ENCODE results near the gene PRRT4.

The PRRT4 gene

DNA sequence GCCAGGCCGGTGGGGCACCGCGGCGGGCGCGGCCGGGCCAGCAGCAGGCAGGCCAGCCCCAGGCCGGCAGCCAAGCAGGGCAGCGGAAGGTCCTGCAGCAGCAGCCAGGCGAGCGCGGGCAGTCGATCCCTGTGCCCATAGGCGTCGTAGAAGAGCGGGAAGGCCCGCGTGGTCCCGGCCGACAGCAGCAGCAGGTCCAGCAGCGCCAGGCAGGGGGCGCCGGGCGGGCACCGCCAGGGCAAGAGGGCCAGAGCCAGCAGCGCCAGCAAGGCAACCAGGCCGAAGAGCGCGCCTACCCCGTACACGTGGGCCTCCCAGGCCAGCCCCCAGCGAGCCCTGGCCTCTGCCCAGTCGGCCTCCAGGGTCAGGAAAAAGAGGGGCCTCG lies 9.3 kb downstream of the PRRT4 start:
- Mint-ChIP-seq H3K9me3 (no peaks in the 10 kb centered on the region), H3K4me3 (no peak overlapping the region), H3K4me1 (peaks cover 22% of the 10 kb centered on the region), H3K36me3 (ENCODE audit: low read depth) (no peaks in the 10 kb centered on the region), H3K27ac (no peak overlapping the region), H3K27me3 (ENCODE audit: low read depth) (peaks cover 19% of the 10 kb centered on the region)
- TF ChIP-seq, protein P1, sequence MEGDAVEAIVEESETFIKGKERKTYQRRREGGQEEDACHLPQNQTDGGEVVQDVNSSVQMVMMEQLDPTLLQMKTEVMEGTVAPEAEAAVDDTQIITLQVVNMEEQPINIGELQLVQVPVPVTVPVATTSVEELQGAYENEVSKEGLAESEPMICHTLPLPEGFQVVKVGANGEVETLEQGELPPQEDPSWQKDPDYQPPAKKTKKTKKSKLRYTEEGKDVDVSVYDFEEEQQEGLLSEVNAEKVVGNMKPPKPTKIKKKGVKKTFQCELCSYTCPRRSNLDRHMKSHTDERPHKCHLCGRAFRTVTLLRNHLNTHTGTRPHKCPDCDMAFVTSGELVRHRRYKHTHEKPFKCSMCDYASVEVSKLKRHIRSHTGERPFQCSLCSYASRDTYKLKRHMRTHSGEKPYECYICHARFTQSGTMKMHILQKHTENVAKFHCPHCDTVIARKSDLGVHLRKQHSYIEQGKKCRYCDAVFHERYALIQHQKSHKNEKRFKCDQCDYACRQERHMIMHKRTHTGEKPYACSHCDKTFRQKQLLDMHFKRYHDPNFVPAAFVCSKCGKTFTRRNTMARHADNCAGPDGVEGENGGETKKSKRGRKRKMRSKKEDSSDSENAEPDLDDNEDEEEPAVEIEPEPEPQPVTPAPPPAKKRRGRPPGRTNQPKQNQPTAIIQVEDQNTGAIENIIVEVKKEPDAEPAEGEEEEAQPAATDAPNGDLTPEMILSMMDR (IDR thresholded peaks at IDR 0.05; ENCODE audit: unreplicated experiment in 3 of 3), result no peak

DNA sequence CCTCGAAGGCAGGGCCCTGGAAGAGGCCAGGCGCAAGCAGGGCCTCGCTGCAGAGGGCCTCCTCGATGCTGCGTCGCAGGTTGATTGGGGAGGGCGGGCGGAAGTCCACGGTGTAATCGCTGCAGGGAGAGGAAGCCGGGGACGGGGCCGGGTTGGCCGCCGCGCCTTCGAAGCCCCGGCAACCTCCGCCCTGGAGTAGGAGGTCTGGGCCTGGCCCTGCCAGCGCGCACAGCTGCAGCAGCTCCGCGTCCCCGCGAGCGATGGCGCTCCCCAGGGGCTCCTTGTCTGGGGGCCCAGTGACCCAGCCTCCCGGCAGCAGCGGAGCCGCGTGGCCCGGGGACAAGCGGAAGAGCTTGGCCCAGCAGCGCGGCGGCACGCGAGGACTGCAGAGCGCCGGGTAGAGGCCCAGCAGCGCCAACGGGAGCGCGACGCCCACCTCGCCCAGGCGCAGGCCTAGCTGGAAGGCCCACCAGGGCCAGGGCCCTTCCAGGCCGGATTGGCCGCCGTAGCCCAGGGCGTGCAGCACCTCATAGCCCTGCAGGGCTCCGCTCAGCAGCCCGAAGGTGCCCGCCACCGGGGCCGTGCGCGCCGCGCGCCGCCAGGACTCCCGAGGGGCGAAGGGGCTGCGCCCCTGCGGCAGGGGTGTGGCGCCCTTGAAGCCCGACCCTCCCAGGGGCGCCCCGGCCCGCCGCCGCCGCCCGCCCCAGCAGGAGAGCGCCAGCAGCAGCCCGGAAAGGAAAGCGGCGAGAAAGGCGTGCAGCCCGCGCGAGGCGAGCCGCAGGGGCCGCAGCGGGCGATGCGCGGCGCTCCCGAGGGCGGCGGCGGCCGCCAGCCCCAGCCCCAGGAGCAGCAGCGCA lies 10.0 kb downstream of the PRRT4 start:
- TF ChIP-seq, protein P1 (IDR thresholded peaks at IDR 0.05; ENCODE audit: unreplicated experiment in 3 of 3), result no peak
- H3K9me3 Mint-ChIP-seq, result no peaks in the 10 kb centered on the region
- no peaks in the 10 kb centered on the region for H3K36me3 Mint-ChIP-seq (ENCODE audit: low read depth)
- H3K27ac Mint-ChIP-seq, result no peak overlapping the region
- H3K4me1 Mint-ChIP-seq, result peaks cover 18% of the 10 kb centered on the region
- no peak overlapping the region for H3K4me3 Mint-ChIP-seq
- peaks cover 15% of the 10 kb centered on the region for H3K27me3 Mint-ChIP-seq (ENCODE audit: low read depth)

DNA sequence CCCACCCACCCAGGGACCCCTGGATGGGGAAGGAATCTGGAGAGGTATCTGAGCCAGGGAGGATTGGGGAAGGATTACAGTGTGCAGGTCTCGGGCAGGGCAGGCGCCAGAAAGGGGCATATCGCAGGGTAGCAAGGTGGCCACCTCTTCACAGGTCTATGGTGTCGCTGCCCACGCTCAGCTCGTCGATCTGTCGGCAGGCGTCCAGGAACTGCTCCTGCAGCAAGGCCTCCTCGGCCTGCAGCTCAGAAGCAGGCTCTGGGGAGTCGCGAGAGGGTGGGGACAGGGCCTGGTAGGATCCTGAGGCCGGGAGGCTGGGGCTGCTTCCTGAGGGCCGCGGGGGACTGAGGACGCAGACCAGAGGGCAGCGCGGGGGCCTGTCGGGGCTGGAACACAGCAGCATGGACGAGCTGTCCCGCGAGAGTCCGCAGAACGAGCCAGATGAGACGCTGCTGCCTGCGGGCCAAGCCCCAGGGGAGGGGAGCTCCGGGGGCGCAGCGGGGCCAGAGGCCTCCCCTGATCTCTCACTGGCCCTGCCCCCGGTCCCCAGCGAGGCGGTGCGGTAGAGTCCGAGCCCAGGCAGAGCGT lies 10.7 kb downstream of the PRRT4 start:
- Mint-ChIP-seq H3K27me3 (ENCODE audit: low read depth) (peaks cover 15% of the 10 kb centered on the region), H3K9me3 (no peaks in the 10 kb centered on the region), H3K4me3 (no peak overlapping the region), H3K36me3 (ENCODE audit: low read depth) (no peaks in the 10 kb centered on the region), H3K27ac (no peak overlapping the region), H3K4me1 (peaks cover 18% of the 10 kb centered on the region)
- TF ChIP-seq, protein P1 (IDR thresholded peaks at IDR 0.05; ENCODE audit: unreplicated experiment in 3 of 3), result no peak

DNA sequence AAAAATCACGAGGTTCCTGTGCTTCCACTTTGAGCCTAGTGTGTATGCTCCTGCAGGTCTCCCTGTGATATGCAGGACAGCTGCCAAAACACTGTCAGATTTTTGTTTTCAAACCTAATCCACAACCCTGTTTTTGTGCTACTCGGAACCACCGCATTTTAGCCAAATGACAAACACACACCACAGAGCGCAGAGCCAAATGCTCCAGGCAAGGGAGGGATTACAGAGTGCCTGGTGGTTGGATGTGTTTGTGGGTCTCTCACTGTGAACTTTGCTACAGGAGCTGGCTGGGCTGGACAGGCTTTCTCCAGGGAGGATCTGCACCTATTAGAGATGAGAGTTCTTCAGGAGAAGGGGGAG lies 12.0 kb downstream of the PRRT4 start:
- Mint-ChIP-seq H3K27me3 (ENCODE audit: low read depth) (peaks cover 15% of the 10 kb centered on the region), H3K4me3 (no peak overlapping the region), H3K4me1 (peaks cover 18% of the 10 kb centered on the region), H3K36me3 (ENCODE audit: low read depth) (no peaks in the 10 kb centered on the region), H3K9me3 (no peaks in the 10 kb centered on the region), H3K27ac (peak overlapping the region in 1 of 3 experiments; percentile 10)
- TF ChIP-seq, protein P1 (IDR thresholded peaks at IDR 0.05; ENCODE audit: unreplicated experiment in 3 of 3), result no peak

DNA sequence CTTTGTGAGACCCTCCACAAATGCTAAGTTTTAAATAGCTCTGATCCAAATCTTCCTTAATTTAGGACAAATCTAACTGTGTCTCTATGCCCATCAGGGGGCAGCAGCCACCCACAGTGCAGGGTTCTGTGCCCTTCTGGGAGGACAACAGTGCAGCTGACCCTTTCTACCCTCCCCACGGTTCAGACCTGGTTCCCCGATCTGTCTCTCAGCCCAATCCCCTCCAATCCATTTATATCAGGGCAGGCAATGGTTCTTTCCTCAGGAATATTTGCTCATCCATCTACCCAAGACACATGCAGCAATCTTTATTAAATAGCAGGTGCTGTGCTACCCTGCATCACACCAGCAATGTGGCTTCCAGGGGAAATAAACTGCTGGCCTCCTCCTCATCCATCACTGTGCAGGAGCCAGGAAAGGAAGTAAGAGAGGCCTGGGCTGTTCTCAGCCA lies 13.8 kb downstream of the PRRT4 start:
- Mint-ChIP-seq H3K4me3 (peak overlapping the region; percentile 41 to 59 (median 49)), H3K9me3 (no peaks in the 10 kb centered on the region), H3K4me1 (peaks cover 23% of the 10 kb centered on the region), H3K36me3 (ENCODE audit: low read depth) (no peaks in the 10 kb centered on the region), H3K27me3 (ENCODE audit: low read depth) (peaks cover 3% of the 10 kb centered on the region), H3K27ac (peak overlapping the region in 1 of 3 experiments; percentile 28)
- TF ChIP-seq, protein P1 (IDR thresholded peaks at IDR 0.05; ENCODE audit: unreplicated experiment in 3 of 3), result peak; percentile 68 to 74 (median 71)
